GM19372 (cell line): Measurements from ENCODE around the gene FOS.

Experiments
- ATAC-seq: cut with Tn5 transposase; IDR thresholded peaks from one replicate; pipeline ENCODE4 v1.9.1; 2021; ENCODE audit warnings: mild to moderate bottlenecking, low read depth, moderate library complexity; ENCODE audit not compliant: unreplicated experiment

FOS gene

GRCh38 chr14:75311356-75311755, 32.7 kb downstream of the FOS start:
- ATAC-seq: no peak

GRCh38 chr14:75312341-75312740, 33.7 kb downstream of the FOS start:
- ATAC-seq: no peak

GRCh38 chr14:75313294-75313693, 34.7 kb downstream of the FOS start:
- ATAC-seq: no peak

- ATAC-seq: no peak
Observed at GRCh38 chr14:75315144-75315543, 36.5 kb downstream of the FOS start.

GRCh38 chr14:75317148-75317547, 38.5 kb downstream of the FOS start:
- no peak for ATAC-seq

- no peak for ATAC-seq
Observed at GRCh38 chr14:75318353-75318752, 39.7 kb downstream of the FOS start.

GRCh38 chr14:75319021-75319420, 40.4 kb downstream of the FOS start:
- no peak for ATAC-seq

GRCh38 chr14:75320196-75320595, 41.6 kb downstream of the FOS start:
- no peak for ATAC-seq

- no peak for ATAC-seq
Observed at GRCh38 chr14:75322746-75323145, 44.1 kb downstream of the FOS start.

- ATAC-seq: no peak
Observed at GRCh38 chr14:75323571-75323970, 44.9 kb downstream of the FOS start.

GRCh38 chr14:75328558-75329155, 50.0 kb downstream of the FOS start:
- ATAC-seq: no peak

GRCh38 chr14:75329369-75329768, 50.7 kb downstream of the FOS start:
- no peak for ATAC-seq

GRCh38 chr14:75331471-75331870, 52.8 kb downstream of the FOS start:
- ATAC-seq: no peak
